HG02588 (cell line): ENCODE results near the gene EHMT1.
"Not testable (repeated sequence)": the region's sequence is repeated elsewhere in the genome, so short reads cannot be mapped to it uniquely, and the experiment has no call there.

ENCODE experiments used
- ATAC-seq: cut with Tn5 transposase; IDR thresholded peaks from one replicate; pipeline ENCODE4 v1.9.1; 2021; ENCODE audit warnings: mild to moderate bottlenecking, moderate library complexity; ENCODE audit not compliant: unreplicated experiment

Gene EHMT1

DNA sequence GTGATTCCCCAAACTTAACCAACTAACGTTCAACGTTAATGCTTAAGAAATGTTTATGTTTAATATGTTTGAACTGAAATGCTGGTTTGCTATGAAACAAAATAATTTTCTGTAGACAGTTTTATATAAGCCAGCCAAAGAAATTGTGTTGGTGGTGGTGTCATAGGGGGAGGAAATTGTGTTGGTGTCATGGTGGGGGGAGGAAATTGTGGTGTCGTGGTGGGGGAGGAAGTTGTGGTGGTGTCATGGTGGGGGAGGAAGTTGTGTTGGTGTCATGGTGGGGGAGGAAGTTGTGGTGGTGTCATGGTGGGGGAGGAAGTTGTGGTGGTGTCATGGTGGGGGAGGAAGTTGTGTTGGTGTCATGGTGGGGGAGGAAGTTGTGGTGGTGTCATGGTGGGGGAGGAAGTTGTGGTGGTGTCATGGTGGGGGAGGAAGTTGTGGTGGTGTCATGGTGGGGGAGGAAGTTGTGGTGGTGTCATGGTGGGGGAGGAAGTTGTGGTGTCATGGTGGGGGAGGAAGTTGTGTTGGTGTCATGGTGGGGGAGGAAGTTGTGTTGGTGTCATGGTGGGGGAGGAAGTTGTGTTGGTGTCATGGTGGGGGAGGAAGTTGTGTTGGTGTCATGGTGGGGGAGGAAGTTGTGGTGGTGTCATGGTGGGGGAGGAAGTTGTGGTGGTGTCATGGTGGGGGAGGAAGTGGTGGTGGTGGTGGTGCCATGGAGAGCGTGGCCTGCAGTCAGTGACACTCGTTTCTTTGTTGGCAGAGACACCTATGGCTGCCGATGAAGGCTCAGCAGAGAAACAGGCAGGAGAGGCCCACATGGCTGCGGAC, 97.3 kb downstream of the EHMT1 start:
- ATAC-seq = not testable (repeated sequence)

DNA sequence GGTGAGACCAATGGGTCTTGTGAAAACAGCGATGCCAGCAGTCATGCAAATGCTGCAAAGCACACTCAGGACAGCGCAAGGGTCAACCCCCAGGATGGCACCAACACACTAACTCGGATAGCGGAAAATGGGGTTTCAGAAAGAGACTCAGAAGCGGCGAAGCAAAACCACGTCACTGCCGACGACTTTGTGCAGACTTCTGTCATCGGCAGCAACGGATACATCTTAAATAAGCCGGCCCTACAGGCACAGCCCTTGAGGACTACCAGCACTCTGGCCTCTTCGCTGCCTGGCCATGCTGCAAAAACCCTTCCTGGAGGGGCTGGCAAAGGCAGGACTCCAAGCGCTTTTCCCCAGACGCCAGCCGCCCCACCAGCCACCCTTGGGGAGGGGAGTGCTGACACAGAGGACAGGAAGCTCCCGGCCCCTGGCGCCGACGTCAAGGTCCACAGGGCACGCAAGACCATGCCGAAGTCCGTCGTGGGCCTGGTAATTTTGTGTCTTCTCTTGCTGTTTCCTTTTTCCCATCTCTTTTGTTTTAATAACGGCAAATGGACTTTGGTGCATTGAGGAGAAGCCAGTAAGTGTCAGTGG, 98.0 kb downstream of the EHMT1 start:
- no peak for ATAC-seq

DNA sequence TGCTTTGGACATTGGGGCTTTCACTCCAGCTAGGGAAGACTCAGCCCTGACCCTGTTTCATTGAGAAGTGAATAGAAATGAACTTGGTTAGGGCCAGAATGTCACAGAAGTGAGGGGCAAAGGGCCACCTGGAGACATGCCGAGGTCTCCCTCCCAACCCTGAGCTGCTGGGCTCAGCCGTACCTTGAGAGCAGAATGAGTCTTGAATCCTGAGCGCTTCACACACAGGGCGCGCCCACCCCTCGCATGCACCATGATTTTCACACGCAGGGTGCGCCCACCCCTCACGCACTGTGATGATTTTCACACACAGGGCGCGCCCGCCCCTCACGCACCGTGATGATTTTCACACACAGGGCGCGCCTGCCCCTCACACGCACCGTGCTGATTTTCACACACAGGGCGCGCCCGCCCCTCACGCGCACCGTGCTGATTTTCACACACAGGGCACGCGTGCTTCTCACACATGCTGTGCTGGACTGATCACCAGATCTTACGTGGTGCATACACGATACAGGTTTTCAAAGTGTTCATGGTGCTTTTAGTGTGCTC, 99.0 kb downstream of the EHMT1 start:
- no peak for ATAC-seq

DNA sequence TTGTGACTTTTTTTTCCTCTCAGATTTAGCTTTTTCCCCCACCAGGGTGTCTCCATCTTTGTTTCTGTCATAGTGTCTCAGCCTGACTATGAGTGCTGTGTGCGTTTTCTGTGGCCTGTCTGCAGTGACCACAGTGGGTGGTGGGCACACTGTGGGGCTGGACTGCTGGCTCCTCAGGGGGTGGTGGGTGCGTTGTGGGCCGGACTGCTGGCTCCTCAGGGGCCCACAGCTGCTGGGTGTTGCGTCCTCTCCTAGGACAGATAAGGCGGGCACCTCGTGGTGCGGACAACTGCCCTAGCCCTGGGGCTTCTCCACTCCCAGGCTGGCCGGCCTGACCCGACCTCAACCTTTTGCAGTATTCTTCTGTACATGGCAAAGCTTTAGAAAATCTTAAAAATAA, 100.4 kb downstream of the EHMT1 start:
- ATAC-seq = no peak

DNA sequence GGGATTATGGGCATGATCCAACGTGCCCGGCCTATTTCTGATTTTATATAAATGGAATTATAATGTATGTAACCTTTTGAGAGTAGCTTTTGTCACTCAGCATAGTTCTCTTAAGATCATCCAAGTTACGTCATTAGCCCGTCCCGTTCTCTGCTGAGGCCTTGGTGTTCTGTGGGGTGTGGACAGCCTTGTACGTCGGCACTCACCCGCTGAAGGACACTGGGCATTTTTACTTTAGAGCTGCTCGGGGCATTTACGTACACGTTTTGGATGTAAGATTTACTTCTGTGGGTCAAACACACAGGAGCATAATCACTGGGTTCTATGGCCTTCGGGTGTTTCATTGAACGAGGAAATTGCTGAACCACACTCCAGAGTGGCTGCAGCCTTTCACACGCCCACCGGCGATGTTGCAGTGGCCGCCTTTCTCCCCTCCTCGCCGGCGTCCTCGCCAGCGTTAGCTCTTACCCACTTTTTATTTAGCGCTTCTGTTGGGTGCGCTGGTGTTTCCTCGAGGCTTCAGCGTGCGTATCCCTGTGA, 101.8 kb downstream of the EHMT1 start:
- ATAC-seq = no peak

DNA sequence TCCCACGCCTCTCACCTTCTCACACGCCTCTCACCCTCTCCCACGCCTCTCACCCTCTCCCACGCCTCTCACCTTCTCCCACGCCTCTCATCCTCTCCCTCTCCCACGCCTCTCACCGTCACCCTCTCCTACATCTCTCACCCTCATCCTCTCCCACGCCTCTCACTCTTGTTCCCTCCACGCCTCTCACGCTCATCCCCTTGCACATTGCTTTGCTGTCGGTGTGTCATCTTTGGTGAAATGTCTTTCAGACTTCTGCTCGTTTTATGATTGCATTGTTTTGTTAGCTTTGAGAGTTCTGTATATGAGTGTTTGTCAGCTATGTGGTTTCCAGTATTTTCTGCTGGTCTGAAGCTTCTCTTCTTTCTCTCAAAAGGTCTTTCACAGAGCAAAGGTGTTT, 102.7 kb downstream of the EHMT1 start:
- no peak for ATAC-seq

DNA sequence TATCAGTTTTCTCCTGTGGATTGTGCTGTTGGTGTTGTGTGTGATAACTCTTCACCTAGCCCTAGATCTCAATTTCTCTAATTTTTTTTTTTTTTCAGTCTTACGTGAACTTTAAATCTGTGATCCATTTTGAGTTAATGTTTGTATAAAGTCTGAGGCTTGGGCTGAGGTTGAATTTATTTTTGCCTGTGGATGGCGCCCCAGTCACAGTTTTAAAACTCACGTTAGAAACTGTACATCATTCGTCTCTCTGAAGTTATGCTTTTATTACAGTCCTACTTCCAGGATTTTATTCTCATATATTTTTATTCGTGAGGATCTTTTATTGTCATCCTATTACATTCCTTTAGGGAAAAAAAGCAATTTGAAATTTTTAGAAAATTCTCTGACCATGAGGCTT, 103.1 kb downstream of the EHMT1 start:
- no peak for ATAC-seq

DNA sequence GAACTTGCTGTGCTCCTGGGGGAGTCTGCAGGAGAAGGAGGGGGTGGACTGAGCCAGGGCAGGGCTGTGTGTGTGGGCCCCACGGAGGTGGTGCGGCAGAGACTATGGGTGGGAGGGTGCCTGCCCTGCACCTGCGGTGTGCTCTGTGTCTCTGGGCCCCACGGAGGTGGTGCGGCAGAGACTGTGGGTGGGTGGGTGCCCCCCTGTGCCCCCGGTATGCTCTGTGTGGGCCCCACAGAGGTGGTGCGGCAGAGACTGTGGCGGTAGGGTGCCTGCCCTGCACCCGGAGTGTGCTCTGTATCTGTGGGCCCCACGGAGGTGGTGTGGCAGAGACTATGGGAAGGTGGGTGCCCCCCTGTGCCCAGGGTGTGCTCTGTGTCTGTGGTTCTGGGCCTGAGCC, 103.7 kb downstream of the EHMT1 start:
- ATAC-seq = no peak

DNA sequence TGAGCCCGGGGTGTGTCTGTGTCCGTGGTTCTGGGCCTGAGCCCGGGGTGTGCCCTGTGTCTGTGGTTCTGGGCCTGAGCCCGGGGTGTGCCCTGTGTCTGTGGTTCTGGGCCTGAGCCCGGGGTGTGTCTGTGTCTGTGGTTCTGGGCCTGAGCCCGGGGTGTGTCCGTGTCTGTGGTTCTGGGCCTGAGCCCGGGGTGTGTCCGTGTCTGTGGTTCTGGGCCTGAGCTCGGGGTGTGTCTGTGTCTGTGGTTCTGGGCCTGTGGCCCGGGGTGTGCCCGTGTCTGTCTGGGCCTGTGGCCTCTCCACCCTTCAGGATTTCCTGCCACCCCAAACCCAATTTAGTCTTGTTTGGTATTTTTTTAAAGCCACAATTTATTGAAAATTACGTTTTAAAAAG, 104.6 kb downstream of the EHMT1 start:
- not testable (repeated sequence) for ATAC-seq

DNA sequence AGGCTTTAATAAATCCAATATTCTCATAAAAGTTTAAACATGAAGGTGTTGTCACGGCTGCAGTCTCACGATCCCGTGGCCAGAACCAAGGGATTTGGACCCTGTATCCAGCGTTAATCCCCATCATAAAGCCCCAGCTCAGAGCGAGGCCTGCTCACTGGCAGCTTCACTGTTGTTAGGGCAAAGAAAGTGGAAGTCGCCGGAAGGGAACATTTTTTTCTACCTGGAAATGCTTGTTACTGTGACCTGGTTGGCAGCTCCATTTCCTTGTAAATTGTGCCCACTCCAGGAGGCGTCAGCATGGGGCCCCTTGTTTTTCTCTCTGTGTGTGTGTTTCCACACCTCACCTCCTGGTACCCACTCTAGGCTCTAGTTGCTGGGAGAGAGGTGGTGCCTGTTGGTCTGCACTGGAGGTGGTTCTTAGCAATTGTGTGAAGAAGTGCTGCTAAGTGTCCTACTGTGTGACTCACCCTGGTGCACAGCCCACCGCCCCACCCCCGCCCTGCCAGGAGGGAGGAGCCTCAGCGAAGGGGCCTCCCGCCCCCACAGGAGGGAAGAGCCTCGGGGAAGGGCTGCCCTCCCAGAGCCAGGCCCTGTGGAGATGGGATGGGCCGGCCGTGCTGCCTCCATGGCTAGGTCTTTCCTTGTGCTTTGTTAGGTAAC, 105.1 kb downstream of the EHMT1 start:
- no peak for ATAC-seq

DNA sequence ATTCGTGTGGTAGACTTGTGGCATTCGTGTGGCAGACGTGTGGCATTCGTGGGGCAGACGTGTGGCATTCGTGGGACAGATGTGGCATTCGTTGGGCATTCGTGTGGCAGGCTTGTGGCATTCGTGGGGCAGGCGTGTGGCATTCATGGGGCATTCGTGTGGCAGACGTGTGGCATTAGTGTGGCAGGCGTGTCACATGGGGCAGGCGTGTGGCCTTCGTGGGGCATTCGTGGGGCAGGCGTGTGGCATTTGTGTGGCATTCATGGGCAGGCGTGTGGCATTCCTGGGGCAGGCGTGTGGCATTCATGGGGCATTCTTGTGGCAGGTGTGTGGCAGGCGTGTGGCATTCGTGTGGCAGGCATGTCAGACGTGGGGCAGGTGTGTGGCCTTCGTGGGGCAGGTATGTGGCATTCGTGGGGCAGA, 106.0 kb downstream of the EHMT1 start:
- ATAC-seq = no peak

DNA sequence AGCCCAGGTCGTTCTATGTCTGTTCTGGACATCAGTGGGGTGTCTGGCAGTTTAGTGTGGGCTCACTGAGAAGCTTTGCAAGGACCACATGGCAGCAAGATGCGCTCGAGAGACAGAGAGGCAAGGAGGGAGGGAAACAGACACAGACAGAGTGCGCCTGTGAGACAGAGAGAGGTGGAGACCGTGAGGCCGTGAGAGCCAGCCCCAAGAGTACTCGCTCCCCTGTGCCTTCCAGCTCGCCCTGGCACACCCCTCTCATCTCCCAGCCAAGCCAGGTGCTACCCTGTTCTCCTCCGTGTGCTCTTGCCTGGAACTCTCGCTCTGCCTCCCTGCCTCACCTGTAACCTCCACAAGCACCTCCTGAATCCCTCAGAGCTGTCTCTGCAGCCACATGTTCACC, 106.8 kb downstream of the EHMT1 start:
- ATAC-seq = no peak

DNA sequence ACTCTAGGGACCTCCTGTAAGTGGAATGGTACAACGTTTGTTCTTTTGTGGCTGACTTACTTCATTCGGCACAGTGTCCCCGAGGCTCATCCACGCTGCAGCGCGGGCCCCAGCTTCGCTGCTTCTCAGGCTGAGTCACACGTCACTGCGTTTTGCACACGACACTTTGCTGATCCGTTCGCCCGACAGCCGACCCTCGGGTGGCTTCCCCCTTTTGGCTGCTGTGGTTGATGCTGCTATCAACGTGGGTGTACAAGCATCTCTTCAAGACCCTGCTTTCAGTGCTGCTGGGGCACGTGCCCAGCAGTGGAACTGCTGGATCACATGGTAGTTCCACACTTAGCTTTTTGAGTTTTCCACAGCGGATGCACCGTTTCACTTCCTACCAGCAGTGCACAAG, 107.5 kb downstream of the EHMT1 start:
- peak; percentile 58 for ATAC-seq

DNA sequence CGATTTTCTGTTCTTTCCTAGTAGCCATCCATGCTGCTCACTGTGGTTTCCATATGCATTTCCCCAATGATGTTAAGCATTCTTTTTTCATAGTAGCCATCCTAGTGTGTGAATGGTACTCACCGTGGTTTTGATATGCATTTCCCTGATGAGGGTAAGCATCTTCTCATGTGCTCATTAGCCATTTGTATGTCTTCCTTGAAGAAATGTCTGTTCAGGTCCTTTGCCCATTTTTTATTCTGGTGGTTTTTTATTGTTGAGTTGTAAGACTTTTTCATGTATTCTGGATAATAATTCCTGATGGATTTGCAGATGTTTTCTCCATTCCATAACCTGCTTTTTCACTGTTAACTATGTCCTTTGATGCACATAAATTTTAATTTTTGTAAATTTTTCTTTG, 108.0 kb downstream of the EHMT1 start:
- no peak for ATAC-seq

DNA sequence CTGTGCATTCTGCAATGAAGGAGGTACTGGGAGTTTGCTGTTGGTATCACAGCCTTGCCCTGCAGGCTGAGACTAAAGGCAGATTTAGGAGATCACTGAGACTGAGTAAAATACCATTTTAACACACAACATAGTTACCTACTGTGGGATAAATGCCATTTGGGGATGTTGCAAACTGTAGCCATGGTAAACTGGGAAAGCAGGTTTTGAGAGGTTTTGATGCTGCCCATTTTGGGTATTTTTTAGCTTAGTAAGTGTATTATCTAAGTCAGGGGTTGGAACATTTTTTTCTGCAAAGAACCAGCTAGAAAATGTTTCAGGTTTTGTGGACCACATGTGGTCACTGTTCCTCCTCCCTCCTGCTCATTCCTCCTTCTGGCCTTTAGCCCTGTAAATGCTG, 108.9 kb downstream of the EHMT1 start:
- no peak for ATAC-seq

DNA sequence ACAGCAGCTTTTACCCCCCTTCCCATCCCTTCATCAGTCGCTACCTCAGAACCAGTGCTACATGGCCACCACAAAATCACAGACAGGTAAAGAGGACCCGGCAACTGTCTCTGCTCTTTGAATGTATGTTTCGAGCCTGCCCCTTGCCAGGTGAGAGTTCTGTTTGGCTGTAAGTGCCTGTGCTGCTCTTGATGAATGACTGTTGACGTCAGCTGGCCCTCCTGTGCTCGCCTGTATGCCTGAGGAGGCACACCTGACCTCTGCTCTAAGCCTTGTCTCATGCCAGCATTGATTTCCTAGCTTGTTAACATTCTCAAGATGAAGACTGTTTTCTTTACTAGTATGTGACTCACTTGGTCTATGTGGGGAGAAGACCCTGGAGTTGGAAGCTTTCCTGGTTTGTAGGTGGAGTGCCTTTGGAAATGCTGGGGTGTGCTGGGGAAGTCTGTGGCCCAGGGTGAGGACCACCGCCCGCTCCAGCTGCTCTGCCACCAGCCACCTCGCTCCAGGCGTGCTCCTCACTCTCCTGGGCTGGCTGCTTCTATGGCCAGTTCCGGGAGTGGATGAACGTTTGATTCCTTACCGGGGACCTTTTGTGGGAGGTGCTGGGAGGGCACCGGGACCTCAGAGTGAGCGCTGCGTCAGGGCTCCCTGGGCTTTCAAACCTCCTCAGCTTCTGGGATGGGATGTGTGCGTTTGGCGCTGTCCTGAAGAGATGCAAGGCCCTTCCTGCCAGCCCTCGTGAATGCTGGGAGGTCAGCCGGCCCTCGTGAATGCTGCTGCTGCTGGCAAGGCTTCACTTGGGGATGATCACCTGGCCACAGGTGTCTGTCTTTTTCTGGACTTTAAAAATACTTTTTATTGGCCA, 109.9 kb downstream of the EHMT1 start:
- no peak for ATAC-seq

DNA sequence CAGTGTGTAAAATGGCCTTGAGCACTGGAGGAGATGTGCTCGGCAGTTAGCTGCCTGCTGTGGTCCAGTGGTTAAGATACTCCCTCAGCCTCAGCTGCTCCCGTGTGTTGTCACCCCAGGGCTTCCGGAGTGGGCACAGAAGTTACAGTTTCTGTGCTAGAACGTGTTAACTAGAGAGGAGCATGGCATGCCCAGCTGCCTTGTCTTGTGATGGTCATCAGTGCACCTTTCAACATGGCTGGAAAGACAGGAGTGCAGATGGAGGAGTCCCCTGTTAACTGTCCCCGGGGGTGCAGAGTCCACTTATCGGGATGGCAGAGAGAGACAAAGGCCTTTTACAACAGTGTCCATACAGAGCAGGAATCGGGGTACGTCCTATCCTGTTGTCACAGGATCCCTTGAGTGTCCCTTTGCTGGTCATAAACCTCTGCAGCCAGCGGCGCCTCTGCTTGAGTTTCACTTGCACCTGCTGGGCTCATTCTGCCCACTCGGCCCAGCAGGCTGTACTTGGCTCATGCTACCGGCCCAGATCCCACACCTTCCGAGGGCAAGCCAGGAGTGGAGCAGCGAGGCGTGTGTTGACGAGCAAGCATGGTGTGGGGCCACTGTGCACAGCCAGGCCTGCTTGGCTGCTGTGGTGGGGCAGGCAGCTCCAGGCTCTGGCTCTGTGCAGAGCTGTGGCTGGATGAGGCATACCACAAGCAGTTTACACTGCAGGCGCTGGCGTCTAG, 112.6 kb downstream of the EHMT1 start:
- no peak for ATAC-seq

DNA sequence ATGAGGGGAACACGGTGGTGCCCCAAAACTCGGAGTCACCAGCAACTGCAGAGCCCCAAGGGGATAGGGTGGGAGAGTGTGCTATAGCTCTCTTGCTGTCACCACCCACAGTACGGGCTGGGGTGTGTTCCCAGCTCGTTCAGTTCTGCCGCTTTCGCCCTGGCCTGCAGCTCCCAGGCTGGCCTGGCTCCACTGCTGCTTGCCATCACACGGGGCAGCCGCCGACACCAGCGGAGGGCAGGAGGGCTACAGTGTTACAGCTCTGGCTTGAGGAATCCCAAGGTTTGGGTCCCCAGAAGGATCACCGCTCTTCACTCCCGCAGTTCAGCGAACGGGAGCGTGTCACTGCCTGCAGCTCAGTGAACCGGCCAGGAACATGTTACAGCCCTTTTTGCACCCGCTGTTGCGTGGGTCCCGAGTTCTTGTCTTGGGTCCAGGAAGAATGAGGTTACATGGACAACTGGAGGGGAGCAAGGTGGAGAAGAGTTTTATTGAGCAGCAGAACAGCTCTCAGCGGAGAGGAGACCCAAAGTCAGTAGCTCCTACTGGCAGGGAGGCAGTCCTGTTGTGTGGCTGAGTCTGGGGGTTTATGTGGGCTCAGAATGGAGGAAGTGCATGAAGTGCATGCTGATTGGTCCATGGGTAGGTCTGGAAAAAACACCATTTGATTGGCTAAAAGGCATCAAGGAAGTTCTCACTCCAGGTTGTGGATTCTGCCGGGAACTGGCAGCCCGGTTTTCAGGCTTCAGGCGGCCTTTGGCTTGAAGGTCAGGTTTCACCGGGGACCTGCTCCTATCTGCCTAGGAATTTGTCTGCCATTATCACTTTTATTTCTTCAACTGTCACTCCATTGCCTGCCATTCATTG, 113.4 kb downstream of the EHMT1 start:
- no peak for ATAC-seq

DNA sequence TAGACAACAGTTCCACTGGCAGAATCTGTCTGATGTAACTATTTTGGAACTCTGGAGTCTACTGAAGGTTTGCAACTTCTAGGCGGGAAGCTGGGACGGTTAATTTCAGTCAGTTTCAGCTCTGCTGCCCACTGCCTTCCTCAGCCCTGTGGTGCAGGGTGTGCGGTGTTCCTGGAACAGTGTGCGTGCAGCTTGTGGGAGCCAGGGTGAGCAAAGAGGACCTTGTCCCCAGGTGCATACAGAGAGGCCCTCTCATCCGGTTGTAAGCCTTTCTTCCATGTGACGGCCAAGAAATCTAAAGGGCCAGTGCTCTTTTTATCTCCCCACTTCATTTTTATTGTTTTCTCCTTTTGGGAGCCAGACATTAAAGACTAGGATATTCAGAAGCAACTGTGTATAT, 114.6 kb downstream of the EHMT1 start:
- no peak for ATAC-seq
